HUES48 (cell line): ENCODE measurements around the gene SOCS1.

Source experiments
- H3K27ac ChIP-seq: one replicate; pipeline ENCODE4 v1.7.0; 2013; ENCODE audit warnings: low read depth, low read length, inconsistent platforms
- H3K27me3 ChIP-seq: 2 replicates; pipeline ENCODE4 v1.6.1; 2013; ENCODE audit warnings: mild to moderate bottlenecking, low read length; ENCODE audit not compliant: control insufficient read depth, insufficient read depth
- H3K36me3 ChIP-seq: 2 replicates; pipeline ENCODE4 v1.6.1; 2013; ENCODE audit warnings: low read length; ENCODE audit not compliant: control insufficient read depth, insufficient read depth
- H3K4me1 ChIP-seq: 2 replicates; pipeline ENCODE4 v1.6.1; 2013; ENCODE audit warnings: mild to moderate bottlenecking, low read length; ENCODE audit not compliant: control insufficient read depth, insufficient read depth
- H3K4me3 ChIP-seq: 2 replicates; pipeline ENCODE4 v1.5.1; 2013; ENCODE audit warnings: mild to moderate bottlenecking, low read depth, low read length
- H3K9ac ChIP-seq: 2 replicates; pipeline ENCODE4 v1.6.1; 2013; ENCODE audit warnings: mild to moderate bottlenecking, low read depth, low read length, moderate library complexity
- H3K9me3 ChIP-seq: 2 replicates; pipeline ENCODE4 v1.6.1; 2013; ENCODE audit warnings: low read length; ENCODE audit not compliant: control insufficient read depth, insufficient read depth

SOCS1 gene

DNA sequence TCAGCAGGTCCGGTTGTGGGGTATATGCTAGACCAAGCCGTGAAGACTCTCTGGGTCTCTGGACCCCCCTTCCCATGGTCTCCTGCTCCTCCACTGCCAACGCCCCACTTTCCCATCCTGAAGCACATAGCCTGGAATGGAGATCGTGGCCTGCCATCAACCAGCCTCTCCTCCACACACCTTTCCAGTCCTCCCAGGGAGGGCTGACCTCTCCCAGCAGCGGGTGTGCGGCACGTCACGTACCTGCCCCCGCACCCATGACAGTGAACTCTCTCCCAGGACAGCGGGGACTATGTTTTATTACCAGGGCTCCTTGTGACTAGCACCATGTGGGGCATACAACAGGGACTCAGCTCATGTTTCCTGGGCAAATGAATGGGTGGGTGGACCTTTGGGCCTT is 15.6 kb upstream of the SOCS1 start:
- H3K9ac ChIP-seq = no peak overlapping the region
- no peak overlapping the region for H3K4me3 ChIP-seq
- no peaks in the 10 kb centered on the region for H3K27me3 ChIP-seq
- H3K36me3 ChIP-seq = no peaks in the 10 kb centered on the region
- H3K4me1 ChIP-seq = 0 out of 2 replicates have a peak, but pooled peaks cover 3% of the 10 kb centered on the region
- H3K9me3 ChIP-seq = no peaks in the 10 kb centered on the region
- no peak overlapping the region for H3K27ac ChIP-seq

DNA sequence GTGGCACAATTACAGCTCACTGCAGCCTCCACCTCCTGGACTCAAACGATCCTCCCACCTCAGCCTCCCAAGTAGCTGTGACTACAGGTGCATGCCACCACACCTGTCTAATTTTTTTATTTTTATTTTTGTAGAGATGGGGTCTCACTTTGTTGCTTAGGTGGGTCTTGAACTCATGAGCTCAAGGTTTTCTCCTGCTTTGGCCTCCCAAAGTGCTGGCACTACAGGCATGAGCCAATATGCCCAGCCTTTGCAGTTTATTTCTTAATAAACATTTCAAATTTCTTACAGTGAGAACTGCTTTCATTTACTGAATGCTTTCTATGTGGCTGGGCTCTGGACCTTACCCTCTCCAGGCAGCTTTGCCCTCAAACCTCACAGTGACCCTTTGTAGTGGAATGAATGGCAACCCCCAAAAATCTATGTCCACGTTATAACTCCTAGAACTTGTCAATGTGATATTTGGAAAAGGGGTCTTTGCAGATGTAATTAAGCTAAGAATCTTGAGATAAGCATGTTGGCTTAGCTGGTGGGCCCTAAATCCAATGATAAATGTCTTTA is 14.7 kb upstream of the SOCS1 start:
- Histone ChIP-seq H3K27ac (no peak overlapping the region), H3K4me1 (0 out of 2 replicates have a peak, but pooled peaks cover 3% of the 10 kb centered on the region), H3K4me3 (no peak overlapping the region), H3K9me3 (no peaks in the 10 kb centered on the region), H3K9ac (no peak overlapping the region), H3K27me3 (no peaks in the 10 kb centered on the region), H3K36me3 (no peaks in the 10 kb centered on the region)

DNA sequence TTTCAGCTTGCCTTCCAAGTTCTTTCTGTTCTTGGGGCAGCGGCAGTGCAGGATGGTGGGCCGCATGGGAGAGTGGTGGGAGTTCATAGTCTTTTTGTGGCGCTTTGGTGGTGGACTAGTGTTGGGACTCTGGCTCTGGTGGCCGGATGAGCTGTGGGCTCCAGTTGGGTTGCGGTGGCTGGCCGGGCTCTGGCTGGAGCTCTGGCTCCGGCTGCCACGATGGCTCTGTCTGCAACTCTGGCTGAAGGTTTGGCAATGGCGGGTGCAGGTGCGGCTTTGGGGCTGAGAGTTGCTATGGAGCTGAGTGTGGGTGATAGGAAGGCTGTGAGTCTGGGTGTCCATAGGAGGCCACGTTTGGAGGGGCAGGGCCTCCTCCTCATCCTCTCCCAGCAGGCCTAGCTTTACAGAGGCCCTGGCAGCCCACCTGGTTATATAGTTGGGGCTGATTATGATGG is 12.9 kb upstream of the SOCS1 start, which contains the start of gene TNP2:
TNP2 (minus strand) TSS at position 405 of the 455 bp plus-strand sequence; CDS start at position 342, 63 bp downstream.
- Histone ChIP-seq H3K36me3 (no peaks in the 10 kb centered on the region), H3K9ac (no peak within 1 kb of the TSS), H3K27me3 (no peaks in the 10 kb centered on the region), H3K4me3 (no peak within 1 kb of the TSS), H3K27ac (no peak within 1 kb of the TSS), H3K9me3 (no peaks in the 10 kb centered on the region), H3K4me1 (0 out of 2 replicates have a peak, but pooled peaks cover 3% of the 10 kb centered on the region)

DNA sequence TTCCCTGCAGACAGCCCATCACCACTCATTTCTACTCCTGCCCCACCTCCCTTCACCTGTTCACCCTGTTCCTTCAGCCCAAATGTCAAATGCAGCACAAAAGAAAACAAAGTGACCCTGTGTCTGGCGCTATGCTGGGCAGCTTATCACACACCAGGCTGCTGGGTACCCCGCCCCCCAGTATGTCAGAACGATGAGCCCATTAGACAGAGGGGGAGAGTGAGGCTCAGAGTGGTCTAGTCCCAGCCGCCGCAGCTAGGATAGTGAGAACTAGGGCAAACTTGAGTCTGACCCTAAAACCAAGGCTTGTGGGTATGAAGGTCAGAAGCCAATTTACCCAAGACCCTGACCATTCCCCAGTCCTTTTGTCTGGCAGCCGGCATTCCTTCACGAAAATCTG is 9.1 kb upstream of the SOCS1 start:
- no peak overlapping the region for H3K27ac ChIP-seq
- no peaks in the 10 kb centered on the region for H3K36me3 ChIP-seq
- H3K9ac ChIP-seq = no peak overlapping the region
- H3K9me3 ChIP-seq = no peaks in the 10 kb centered on the region
- no peaks in the 10 kb centered on the region for H3K27me3 ChIP-seq
- H3K4me1 ChIP-seq = no peaks in the 10 kb centered on the region
- H3K4me3 ChIP-seq = no peak overlapping the region

DNA sequence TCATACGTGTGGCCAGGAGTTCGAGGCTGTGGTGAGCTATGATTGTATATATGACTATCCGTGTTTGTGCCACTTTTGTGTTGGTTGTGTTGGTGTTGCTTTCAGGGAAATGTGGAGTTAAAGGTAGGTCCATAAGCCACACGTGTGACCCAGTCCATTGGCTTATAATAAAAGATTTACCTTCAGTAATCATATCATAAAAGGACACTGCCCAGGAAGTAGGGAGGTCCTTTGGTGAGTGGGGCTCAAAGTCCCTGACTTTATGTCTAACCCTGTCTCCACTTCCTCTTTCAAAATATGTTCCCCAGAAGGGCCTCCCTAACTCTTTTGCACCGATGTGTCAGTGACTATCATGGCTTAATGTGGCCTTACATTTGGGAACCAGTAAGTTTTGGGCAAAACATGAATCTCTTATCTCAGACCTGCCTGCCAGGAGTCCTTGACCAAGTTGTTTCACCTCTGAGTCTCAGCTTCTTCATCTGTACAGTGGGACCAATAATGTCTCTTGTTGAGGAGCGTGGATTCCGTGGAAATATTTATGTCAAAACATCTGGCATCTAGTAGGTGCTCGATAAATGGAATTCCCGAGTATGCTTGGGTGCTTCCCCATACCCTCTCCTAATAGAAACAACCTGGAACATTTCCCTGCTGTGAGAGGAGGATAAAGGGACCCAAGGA is 8.3 kb upstream of the SOCS1 start:
- no peaks in the 10 kb centered on the region for H3K4me1 ChIP-seq
- H3K9ac ChIP-seq = no peak overlapping the region
- no peaks in the 10 kb centered on the region for H3K9me3 ChIP-seq
- no peaks in the 10 kb centered on the region for H3K36me3 ChIP-seq
- H3K27me3 ChIP-seq = no peaks in the 10 kb centered on the region
- H3K27ac ChIP-seq = no peak overlapping the region
- no peak overlapping the region for H3K4me3 ChIP-seq

DNA sequence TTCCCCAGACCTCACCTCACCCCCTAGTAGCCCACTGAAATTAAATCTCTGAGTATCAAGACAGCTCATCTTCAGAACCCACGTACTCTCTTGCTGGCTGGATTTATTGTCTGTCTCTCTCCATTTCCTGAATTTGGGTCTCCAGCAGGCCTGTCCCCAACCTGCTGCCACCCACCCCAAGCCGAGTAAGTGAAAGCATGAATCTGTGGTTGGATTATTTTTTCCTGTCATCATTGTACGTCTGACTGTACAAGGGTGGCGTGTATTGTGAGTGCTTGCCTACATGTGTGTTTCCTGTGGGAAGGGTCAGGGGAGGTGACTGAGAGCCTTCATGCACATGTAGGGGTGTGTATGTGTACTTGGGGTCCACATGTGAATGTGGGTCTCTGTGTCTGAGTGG is 7.7 kb upstream of the SOCS1 start:
- no peaks in the 10 kb centered on the region for H3K9me3 ChIP-seq
- no peak overlapping the region for H3K9ac ChIP-seq
- no peaks in the 10 kb centered on the region for H3K27me3 ChIP-seq
- no peak overlapping the region for H3K27ac ChIP-seq
- H3K4me3 ChIP-seq = no peak overlapping the region
- no peaks in the 10 kb centered on the region for H3K4me1 ChIP-seq
- H3K36me3 ChIP-seq = no peaks in the 10 kb centered on the region

DNA sequence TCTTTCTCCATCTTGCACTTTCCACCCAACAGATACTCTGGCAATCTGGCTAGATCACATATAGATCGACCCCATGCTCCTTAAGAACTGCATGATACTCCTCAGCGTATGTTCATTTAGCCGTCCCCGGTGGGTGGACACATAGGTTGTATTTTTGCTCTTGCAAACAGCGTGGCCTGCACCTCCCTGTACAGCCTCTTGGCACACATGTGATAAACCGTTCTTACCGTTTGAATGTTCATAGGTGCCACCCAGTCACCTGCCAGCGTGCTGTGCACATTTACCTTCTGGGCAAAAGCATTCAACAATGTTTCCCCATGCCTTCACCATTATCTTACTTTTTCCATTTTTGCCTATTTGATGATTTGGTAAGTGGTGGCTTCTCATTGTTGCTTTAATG is 6.9 kb upstream of the SOCS1 start:
- H3K9ac ChIP-seq = no peak overlapping the region
- no peak overlapping the region for H3K4me3 ChIP-seq
- H3K27me3 ChIP-seq = no peaks in the 10 kb centered on the region
- no peaks in the 10 kb centered on the region for H3K36me3 ChIP-seq
- no peaks in the 10 kb centered on the region for H3K9me3 ChIP-seq
- H3K4me1 ChIP-seq = no peaks in the 10 kb centered on the region
- H3K27ac ChIP-seq = no peak overlapping the region

DNA sequence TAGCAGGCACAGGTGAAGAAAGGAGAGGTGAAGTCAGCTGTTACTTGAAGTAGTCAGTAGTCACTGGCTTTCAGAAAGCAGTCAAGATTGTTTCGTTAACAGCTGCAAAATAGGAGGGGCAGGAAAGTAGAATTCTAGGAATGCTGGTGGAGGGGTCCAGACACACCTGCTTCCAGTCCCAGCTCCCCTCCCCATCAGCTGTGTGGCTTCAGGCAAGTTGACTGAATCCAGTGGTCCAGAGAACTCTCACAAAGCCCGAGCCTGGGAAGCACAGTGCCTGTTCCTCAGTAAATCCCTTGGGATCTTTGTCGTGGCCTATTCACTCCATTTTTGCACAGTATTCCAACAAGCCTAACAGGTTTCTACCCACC is 4.6 kb upstream of the SOCS1 start:
- H3K4me3 ChIP-seq = no peak overlapping the region
- no peaks in the 10 kb centered on the region for H3K36me3 ChIP-seq
- peaks cover 5% of the 10 kb centered on the region; the same call in 1 of the 2 replicates for H3K4me1 ChIP-seq
- no peak overlapping the region for H3K9ac ChIP-seq
- H3K27me3 ChIP-seq = peaks cover 4% of the 10 kb centered on the region; the same call in 1 of the 2 replicates
- H3K27ac ChIP-seq = no peak overlapping the region
- H3K9me3 ChIP-seq = no peaks in the 10 kb centered on the region

DNA sequence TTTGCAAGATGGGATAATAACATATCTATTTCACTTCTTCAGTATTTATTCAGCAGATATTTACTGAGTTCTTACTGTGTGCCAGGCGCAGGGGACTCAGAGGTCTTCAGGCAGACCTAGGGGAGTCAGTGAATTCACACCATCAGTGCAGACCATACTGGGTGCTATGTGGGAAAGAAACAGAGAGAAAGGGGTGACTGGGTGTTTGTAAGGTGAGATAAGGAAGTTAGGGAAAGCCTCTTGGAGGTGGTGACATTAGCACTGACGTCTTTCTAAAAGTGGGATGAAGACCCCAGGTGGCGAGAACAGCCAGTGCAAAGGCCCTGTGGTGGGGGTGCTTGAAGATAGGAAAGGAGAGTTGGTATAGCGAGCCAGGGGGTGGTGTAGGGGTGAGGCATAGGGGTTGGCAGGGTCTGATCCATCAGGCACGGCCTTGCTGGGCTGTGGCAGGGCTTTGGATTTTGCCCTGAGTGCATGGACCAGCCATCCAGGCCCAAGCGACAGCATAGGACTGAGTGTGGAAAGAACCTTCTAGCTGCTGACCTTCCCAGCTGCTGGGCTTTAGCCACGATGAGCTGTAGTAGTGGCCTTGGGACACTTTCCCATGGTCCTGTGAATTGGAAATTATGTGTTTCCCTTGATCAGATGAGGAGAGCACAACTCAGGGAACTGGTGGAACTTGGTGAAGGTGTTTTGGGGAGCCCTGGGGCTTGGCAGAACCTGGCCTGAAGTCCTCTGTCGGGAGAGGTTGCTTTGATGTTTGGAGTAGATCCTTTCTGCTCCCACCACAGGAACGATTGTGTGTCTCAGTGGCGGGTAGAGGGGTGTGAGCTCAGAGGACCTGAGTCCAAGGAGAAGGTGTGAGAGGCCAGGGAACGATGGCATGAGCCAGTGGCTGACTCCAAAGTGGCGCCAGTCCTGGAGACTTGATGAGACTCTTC is 3.9 kb upstream of the SOCS1 start:
- H3K27me3 ChIP-seq = peaks cover 4% of the 10 kb centered on the region; the same call in 1 of the 2 replicates
- peaks cover 5% of the 10 kb centered on the region; the same call in 1 of the 2 replicates for H3K4me1 ChIP-seq
- no peak overlapping the region for H3K9ac ChIP-seq
- H3K4me3 ChIP-seq = no peak overlapping the region
- no peaks in the 10 kb centered on the region for H3K36me3 ChIP-seq
- no peak overlapping the region for H3K27ac ChIP-seq
- no peaks in the 10 kb centered on the region for H3K9me3 ChIP-seq

DNA sequence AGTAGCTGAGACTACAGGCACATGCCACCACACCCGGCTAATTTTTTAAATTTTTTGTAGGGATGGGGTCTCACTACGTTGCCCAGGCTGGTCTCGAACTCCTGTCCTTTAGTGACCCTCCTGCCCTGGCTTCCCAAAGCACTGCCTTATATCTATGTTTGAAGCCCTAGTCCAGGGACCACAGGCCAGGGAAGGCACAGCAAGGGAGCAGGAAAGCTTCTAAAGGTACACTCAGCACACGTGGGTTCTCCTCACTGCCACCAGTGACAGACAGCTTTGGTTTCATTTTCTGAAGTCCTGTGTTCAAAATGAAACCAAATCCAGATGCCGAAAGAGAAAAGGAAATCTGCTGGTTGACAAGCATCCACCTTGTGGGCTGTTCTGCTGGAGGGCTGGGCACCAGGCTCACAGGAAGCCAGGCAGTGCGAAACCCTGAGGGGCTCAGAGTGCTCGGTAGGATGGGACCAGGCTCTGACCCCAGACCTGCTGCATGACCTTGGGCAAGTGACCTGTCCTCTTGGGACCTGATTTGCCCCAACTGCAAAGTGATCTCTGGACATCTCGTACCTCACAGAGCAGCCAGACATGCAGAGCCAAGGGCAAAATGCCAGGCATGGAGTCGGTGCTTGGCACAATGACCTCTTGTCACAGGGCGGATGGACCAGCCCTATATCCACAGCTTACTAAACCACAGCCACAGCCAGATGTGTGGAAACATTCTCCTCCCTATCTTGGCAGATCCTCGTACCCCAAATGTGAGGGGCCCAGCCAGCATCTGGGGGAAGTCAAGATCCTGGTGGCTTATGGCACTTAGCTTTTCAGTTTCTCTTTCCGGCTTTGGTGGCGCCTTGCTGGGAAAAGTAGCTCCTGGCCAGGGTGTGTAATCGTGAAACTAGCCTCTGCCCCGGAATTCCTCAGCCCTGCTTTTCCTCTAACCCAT is 2.8 kb upstream of the SOCS1 start:
- Histone ChIP-seq H3K27ac (no peak overlapping the region), H3K27me3 (peaks cover 4% of the 10 kb centered on the region; the same call in 1 of the 2 replicates), H3K9ac (no peak overlapping the region), H3K36me3 (peaks cover 4% of the 10 kb centered on the region), H3K4me1 (peaks cover 8% of the 10 kb centered on the region), H3K4me3 (no peak overlapping the region), H3K9me3 (no peaks in the 10 kb centered on the region)
